GM18907 (cell line): ENCODE results near the gene VPS8.
A peak's percentile ranks its signal among the peaks of the same experiment; 100 is the strongest.

Source experiments
- ATAC-seq: cut with Tn5 transposase; IDR thresholded peaks from one replicate; pipeline ENCODE4 v1.9.1; 2021; ENCODE audit warnings: mild to moderate bottlenecking, moderate library complexity; ENCODE audit not compliant: unreplicated experiment

Gene VPS8

GRCh38 chr3:184811663-184811998 is 335 bp upstream of the VPS8 start:
- no peak for ATAC-seq

GRCh38 chr3:184812662-184813042 is 686 bp downstream of the VPS8 start:
- peak; percentile 37 for ATAC-seq

- ATAC-seq, result no peak
Observed at GRCh38 chr3:184813357-184813756, 1.4 kb downstream of the VPS8 start.

GRCh38 chr3:184814214-184814613 is 2.2 kb downstream of the VPS8 start:
- no peak for ATAC-seq

- ATAC-seq, result no peak
Observed at GRCh38 chr3:184815046-184815930, 3.3 kb downstream of the VPS8 start.

GRCh38 chr3:184816614-184817013 is 4.6 kb downstream of the VPS8 start:
- ATAC-seq, result no peak

- ATAC-seq, result no peak
Observed at GRCh38 chr3:184820525-184820924, 8.6 kb downstream of the VPS8 start.

GRCh38 chr3:184821034-184821433 is 9.1 kb downstream of the VPS8 start:
- no peak for ATAC-seq

- no peak for ATAC-seq
Observed at GRCh38 chr3:184822081-184822480, 10.1 kb downstream of the VPS8 start.

GRCh38 chr3:184822654-184823053 is 10.7 kb downstream of the VPS8 start:
- ATAC-seq, result no peak

- no peak for ATAC-seq
Observed at GRCh38 chr3:184823990-184824389, 12.0 kb downstream of the VPS8 start.

GRCh38 chr3:184825121-184825820 is 13.3 kb downstream of the VPS8 start:
- ATAC-seq, result no peak

- ATAC-seq, result no peak
Observed at GRCh38 chr3:184827572-184827971, 15.6 kb downstream of the VPS8 start.

- no peak for ATAC-seq
Observed at GRCh38 chr3:184832044-184832443, 20.1 kb downstream of the VPS8 start.

- no peak for ATAC-seq
Observed at GRCh38 chr3:184832903-184833302, 20.9 kb downstream of the VPS8 start.

- ATAC-seq, result no peak
Observed at GRCh38 chr3:184836090-184836822, 24.3 kb downstream of the VPS8 start.

- no peak for ATAC-seq
Observed at GRCh38 chr3:184842433-184842832, 30.5 kb downstream of the VPS8 start.

GRCh38 chr3:184845819-184846218 is 33.9 kb downstream of the VPS8 start:
- ATAC-seq, result no peak

GRCh38 chr3:184846496-184846895 is 34.5 kb downstream of the VPS8 start:
- ATAC-seq, result no peak

GRCh38 chr3:184848934-184849333 is 37.0 kb downstream of the VPS8 start:
- no peak for ATAC-seq

- no peak for ATAC-seq
Observed at GRCh38 chr3:184850201-184850600, 38.2 kb downstream of the VPS8 start.

- no peak for ATAC-seq
Observed at GRCh38 chr3:184857099-184857498, 45.1 kb downstream of the VPS8 start.
